GM06990 (cell line): ENCODE data around the gene HELZ.

ENCODE experiments used
- DNase-seq: peaks from one replicate; pipeline ENCODE4 v3.0.0-alpha.2; 2011; ENCODE audit not compliant: insufficient read length; ENCODE audit errors: extremely low read depth
- H3K27me3 ChIP-seq: replicated peaks from 2 replicates; pipeline ENCODE4 v1.6.0; 2011; ENCODE audit warnings: low read length; ENCODE audit not compliant: control insufficient read depth, insufficient read depth
- H3K36me3 ChIP-seq: 2 replicates; pipeline ENCODE4 v1.5.1; 2011; ENCODE audit warnings: low read length; ENCODE audit not compliant: control insufficient read depth, insufficient read depth
- H3K4me3 ChIP-seq: replicated peaks from 2 replicates; pipeline ENCODE4 v1.5.1; 2011; ENCODE audit warnings: low read depth, mild to moderate bottlenecking, control low read depth, low read length
- TF ChIP-seq, protein P1 (sequence below): IDR thresholded peaks from 2 replicates; pipeline ENCODE4 v1.5.1; 2011; ENCODE audit warnings: low read length, control low read depth, mild to moderate bottlenecking, inconsistent platforms; ENCODE audit not compliant: insufficient read depth, poor library complexity, severe bottlenecking

HELZ gene

DNA sequence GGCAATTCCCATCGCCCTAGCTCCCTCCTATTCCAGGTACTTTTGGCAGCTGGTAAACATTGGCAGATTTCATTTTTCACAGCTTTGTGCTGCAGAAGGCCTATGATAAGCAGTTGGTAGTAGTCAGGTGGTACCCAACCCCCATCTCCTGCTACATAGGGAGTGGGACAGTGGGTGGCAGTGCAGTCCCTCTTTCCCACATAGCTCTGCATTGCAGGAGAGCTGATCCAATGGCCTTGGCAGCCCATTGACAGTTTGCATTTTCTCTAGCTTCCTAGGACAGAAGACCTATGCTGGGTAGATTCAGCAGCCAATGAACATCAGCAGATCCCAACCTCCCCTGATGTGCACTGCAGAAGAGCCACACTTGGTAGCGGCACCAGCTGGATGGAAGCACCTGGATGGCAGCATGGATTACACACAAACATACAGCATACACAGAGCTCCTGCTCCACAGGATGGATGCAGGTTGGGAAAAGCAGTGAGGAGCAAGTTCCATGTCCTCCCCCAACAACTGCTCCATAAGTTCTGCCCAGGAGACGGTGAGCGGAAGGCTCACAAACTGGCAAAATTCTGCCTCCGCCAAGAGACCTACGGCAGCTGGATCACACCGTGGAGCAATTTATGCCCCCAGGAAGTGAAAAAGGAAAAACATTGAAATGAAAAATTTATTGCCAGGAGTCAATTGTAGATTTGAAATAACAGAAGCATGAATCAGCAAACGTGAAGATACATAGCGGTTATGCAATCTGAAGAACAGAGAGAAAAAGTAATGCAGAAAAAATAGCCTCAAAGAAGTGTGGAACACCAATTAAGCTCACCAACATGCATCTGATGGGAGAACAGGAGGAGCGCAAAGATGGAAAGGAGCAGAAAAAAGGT, 105.0 kb downstream of the HELZ start:
- H3K27me3 ChIP-seq = no peaks in the 10 kb centered on the region
- peaks cover 9% of the 10 kb centered on the region for H3K36me3 ChIP-seq
- no peak overlapping the region for H3K4me3 ChIP-seq
- TF ChIP-seq, protein P1, sequence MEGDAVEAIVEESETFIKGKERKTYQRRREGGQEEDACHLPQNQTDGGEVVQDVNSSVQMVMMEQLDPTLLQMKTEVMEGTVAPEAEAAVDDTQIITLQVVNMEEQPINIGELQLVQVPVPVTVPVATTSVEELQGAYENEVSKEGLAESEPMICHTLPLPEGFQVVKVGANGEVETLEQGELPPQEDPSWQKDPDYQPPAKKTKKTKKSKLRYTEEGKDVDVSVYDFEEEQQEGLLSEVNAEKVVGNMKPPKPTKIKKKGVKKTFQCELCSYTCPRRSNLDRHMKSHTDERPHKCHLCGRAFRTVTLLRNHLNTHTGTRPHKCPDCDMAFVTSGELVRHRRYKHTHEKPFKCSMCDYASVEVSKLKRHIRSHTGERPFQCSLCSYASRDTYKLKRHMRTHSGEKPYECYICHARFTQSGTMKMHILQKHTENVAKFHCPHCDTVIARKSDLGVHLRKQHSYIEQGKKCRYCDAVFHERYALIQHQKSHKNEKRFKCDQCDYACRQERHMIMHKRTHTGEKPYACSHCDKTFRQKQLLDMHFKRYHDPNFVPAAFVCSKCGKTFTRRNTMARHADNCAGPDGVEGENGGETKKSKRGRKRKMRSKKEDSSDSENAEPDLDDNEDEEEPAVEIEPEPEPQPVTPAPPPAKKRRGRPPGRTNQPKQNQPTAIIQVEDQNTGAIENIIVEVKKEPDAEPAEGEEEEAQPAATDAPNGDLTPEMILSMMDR = no peak
- DNase-seq = no peak

DNA sequence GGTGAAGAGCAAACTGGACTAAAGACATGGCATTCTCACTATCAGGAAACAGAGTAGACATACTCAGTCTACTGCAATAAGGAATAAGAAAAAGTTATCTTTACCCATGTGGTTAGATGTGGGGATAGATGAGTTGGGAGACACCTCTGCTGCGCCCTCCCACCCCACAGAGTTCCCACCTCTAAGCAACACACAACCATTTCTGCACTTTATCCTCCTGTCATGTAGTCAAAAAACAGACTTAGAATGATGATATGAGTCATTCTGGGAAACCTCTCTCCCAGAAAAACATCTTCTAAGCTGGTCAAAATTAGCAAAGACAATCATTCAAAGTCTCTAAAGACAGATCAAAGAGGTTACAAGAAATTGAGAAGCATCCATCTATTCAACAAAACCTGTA, 105.7 kb downstream of the HELZ start:
- no peak for DNase-seq
- H3K36me3 ChIP-seq = peaks cover 8% of the 10 kb centered on the region
- TF ChIP-seq, protein P1 = no peak
- H3K27me3 ChIP-seq = no peaks in the 10 kb centered on the region
- H3K4me3 ChIP-seq = no peak overlapping the region

DNA sequence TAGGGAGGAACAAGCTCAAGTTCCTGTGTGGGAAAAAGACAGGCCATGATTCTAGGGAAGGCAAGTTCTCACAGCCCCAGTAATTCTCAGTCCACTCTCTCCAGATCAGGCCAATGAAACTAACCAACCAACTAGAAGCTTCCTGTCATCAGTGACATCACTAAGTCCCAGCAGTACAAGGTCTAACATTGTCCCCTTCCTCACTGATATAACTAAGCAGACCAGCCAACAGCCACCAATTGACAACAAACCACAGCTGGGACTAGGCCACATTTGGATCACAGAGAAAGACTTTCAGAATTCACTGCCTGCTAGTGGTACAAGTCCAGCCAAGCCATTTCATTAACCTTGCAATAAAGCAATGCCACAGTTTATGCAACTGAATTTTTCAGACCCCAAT, 106.6 kb downstream of the HELZ start:
- TF ChIP-seq, protein P1 = no peak
- no peak for DNase-seq
- Histone ChIP-seq H3K27me3 (no peaks in the 10 kb centered on the region), H3K36me3 (peaks cover 8% of the 10 kb centered on the region), H3K4me3 (no peak overlapping the region)

DNA sequence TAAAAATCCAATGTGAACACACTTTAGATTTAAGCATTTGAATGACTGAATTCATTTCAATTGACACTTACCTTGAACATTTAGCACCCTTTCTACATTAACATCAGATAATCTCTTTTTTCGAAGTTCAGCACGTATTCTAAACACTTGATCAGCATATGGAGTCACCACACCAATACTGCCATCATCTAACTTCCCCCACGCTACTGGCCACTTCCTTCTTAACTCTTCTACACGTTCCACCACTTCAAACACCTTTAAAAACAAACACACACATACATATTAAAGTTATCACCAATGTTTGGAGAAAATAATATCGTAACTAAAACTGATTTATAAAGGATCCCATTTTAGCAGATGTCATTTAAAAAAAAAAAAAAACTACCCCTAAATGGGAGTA, 107.1 kb downstream of the HELZ start:
- TF ChIP-seq, protein P1 = no peak
- Histone ChIP-seq H3K27me3 (no peaks in the 10 kb centered on the region), H3K36me3 (peaks cover 8% of the 10 kb centered on the region), H3K4me3 (no peak overlapping the region)
- DNase-seq = no peak

DNA sequence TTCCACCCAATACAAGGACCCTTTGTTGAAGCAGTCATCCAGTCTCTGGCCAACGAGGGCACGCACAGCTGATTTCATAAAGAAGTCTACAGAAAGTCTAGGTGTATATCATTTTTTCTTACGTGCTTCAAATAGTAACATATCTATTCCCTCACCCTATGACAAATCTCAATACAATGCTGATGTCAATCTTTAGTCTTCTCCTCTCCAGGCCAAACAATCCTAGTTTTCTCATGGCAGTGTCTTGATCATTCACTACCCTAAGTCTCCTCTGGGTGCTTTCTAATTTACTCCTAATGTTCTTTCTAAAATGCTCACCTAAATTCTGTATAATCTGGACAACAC, 108.0 kb downstream of the HELZ start:
- TF ChIP-seq, protein P1 = no peak
- H3K36me3 ChIP-seq = peaks cover 8% of the 10 kb centered on the region
- no peak for DNase-seq
- no peaks in the 10 kb centered on the region for H3K27me3 ChIP-seq
- H3K4me3 ChIP-seq = no peak overlapping the region
